ENCODE measurements around the gene ZNF497. TPM values are rescaled to one million over a fixed set of nuclear protein-coding genes. Genes with fewer than 3 reads are reported as not detected.

The ZNF497 gene
- total RNA-seq, 1 experiment from 2014 or later, result 2.4 TPM

DNA sequence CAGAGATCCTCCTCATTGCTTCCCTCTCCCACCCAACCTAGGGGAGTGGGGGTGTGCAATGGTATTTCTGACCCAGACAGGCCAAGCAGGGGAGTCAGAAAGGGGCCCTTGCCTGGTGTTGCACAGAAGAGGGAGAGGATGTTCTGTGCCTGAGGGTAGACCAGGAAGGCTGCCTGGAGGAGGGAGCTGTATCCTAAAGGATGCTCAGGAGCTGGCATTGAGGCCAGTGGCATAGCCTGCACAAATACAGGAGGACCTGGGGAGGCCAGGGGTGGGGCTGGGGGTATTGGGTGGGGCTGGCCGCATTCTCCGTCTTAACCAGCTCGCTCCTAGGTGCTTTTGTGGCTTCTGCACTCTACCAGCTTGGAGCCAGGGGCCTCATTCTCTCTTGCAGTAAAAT lies 37.4 kb upstream of the ZNF497 start:
- Mint-ChIP-seq H3K4me3 (peak overlapping the region in 1 of 2 experiments; percentile 94; a peak in 4 of 5 replicates), H3K9me3 (peaks cover 2% of the 10 kb centered on the region in 2 experiments; a peak in 3 of 5 replicates), H3K27me3 (ENCODE audit: low read depth) (peaks cover 14% of the 10 kb centered on the region), H3K4me1 (peaks cover 12 to 14% of the 10 kb centered on the region in 2 experiments), H3K27ac (peak overlapping the region in 1 of 3 experiments; percentile 28; a peak in 1 of 7 replicates), H3K36me3 (ENCODE audit: insufficient read depth in 1 of 3, low read depth in 3 of 3) (peaks cover 3 to 4% (median 3%) of the 10 kb centered on the region in 3 experiments; a peak in 5 of 7 replicates)
- Histone ChIP-seq H2BK120ac (ENCODE audit: low read depth, low read length, poor library complexity, severe bottlenecking) (no peak overlapping the region), H4K20me1 (ENCODE audit: control insufficient read depth, insufficient read depth, insufficient read length) (peaks cover 2% of the 10 kb centered on the region), H2BK15ac (ENCODE audit: low read depth, low read length) (no peak overlapping the region), H3K14ac (ENCODE audit: insufficient read depth, low read length) (no peak overlapping the region), H3K79me1 (ENCODE audit: insufficient read depth, low read depth, low read length, poor library complexity, severe bottlenecking) (no peaks in the 10 kb centered on the region), H2AFZ (ENCODE audit: low read length) (no peak overlapping the region), H3K79me2 (ENCODE audit: insufficient read depth, low read length) (no peaks in the 10 kb centered on the region), H3K4me2 (ENCODE audit: insufficient read depth, insufficient read length, low read length) (peak overlapping the region; percentile 73), H2BK12ac (ENCODE audit: insufficient read length, low read depth, low read length) (no peak overlapping the region), H3K23me2 (ENCODE audit: insufficient read length, low read depth, low read length, poor library complexity, severe bottlenecking) (peaks cover 13% of the 10 kb centered on the region), H3K56ac (ENCODE audit: insufficient read length, low read depth, low read length) (no peak overlapping the region), H4K91ac (ENCODE audit: insufficient read length, low read depth, low read length) (no peak overlapping the region), H3K18ac (ENCODE audit: insufficient read length, low read depth, low read length) (no peak overlapping the region), H3K9me3 (ENCODE audit: control insufficient read depth, low read depth, low read length) (no peaks in the 10 kb centered on the region), H2BK5ac (ENCODE audit: insufficient read length, low read length) (no peak overlapping the region), H3K27me3 (ENCODE audit: insufficient read depth, low read length) (no peaks in the 10 kb centered on the region; the same call in 1 of the 2 replicates), H2BK20ac (ENCODE audit: low read depth, low read length, poor library complexity, severe bottlenecking) (no peak overlapping the region), H3K27ac (ENCODE audit: insufficient read length, low read depth, low read length) (no peak overlapping the region), H3K9ac (ENCODE audit: extremely low read depth, insufficient read length, low read length) (no peak overlapping the region), H3K4ac (ENCODE audit: low read depth, low read length) (no peak overlapping the region), H4K5ac (ENCODE audit: insufficient read length, low read depth, low read length) (no peak overlapping the region), H4K8ac (replicated peaks; ENCODE audit: insufficient read length, low read depth, low read length) (no peak overlapping the region), H2AK5ac (ENCODE audit: insufficient read length, low read length) (no peak overlapping the region), H3K23ac (ENCODE audit: insufficient read length, low read depth, low read length) (no peak overlapping the region), H3T11ph (ENCODE audit: low read length) (no peak overlapping the region), H3K4me1 (ENCODE audit: insufficient read depth, low read length) (no peaks in the 10 kb centered on the region; the same call in 1 of the 2 replicates)
- WGBS (ENCODE audit: extremely low coverage, insufficient read length, low lambda C conversion rate), result no CpG with 5 or more reads among the region's 3 CpGs
- TF ChIP-seq, protein P1, sequence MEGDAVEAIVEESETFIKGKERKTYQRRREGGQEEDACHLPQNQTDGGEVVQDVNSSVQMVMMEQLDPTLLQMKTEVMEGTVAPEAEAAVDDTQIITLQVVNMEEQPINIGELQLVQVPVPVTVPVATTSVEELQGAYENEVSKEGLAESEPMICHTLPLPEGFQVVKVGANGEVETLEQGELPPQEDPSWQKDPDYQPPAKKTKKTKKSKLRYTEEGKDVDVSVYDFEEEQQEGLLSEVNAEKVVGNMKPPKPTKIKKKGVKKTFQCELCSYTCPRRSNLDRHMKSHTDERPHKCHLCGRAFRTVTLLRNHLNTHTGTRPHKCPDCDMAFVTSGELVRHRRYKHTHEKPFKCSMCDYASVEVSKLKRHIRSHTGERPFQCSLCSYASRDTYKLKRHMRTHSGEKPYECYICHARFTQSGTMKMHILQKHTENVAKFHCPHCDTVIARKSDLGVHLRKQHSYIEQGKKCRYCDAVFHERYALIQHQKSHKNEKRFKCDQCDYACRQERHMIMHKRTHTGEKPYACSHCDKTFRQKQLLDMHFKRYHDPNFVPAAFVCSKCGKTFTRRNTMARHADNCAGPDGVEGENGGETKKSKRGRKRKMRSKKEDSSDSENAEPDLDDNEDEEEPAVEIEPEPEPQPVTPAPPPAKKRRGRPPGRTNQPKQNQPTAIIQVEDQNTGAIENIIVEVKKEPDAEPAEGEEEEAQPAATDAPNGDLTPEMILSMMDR (conservative IDR thresholded peaks at IDR 0.05), result no peak
- DNase-seq, result peak; percentile 12
